ENCODE data around the gene C5orf47.
A peak's percentile ranks its signal among the peaks of the same experiment; 100 is the strongest.

C5orf47 gene

GRCh38 chr5:173988554-173989431 lies at the start of gene C5orf47:
C5orf47 (plus strand) TSS chr5:173989170; CDS start chr5:173989264, 94 bp downstream.
- DNase-seq (ENCODE audit: low read depth, low spot score), result no peak

GRCh38 chr5:173940269-173940668 lies 48.7 kb upstream of the C5orf47 start:
- DNase-seq (ENCODE audit: low read depth, low spot score), result no peak

- DNase-seq (ENCODE audit: low read depth, low spot score), result no peak
These were observed 47.9 kb upstream of the C5orf47 start for GRCh38 chr5:173941102-173941501.

- DNase-seq (ENCODE audit: low read depth, low spot score), result peak; percentile 6
These were observed 47.1 kb upstream of the C5orf47 start for GRCh38 chr5:173941758-173942401.

GRCh38 chr5:173944511-173944910 lies 44.5 kb upstream of the C5orf47 start:
- no peak for DNase-seq (ENCODE audit: low read depth, low spot score)

- no peak for DNase-seq (ENCODE audit: low read depth, low spot score)
These were observed 43.8 kb upstream of the C5orf47 start for GRCh38 chr5:173945160-173945559.

GRCh38 chr5:173946323-173946722 lies 42.6 kb upstream of the C5orf47 start:
- no peak for DNase-seq (ENCODE audit: low read depth, low spot score)

- DNase-seq (ENCODE audit: low read depth, low spot score), result no peak
These were observed 38.1 kb upstream of the C5orf47 start for GRCh38 chr5:173950829-173951228.

GRCh38 chr5:173953528-173954090 lies 35.4 kb upstream of the C5orf47 start:
- DNase-seq (ENCODE audit: low read depth, low spot score), result no peak

GRCh38 chr5:173954671-173955521 lies 34.1 kb upstream of the C5orf47 start:
- no peak for DNase-seq (ENCODE audit: low read depth, low spot score)

GRCh38 chr5:173960986-173961385 lies 28.0 kb upstream of the C5orf47 start:
- DNase-seq (ENCODE audit: low read depth, low spot score), result no peak

- no peak for DNase-seq (ENCODE audit: low read depth, low spot score)
These were observed 27.6 kb upstream of the C5orf47 start for GRCh38 chr5:173961418-173961817.

- no peak for DNase-seq (ENCODE audit: low read depth, low spot score)
These were observed 26.5 kb upstream of the C5orf47 start for GRCh38 chr5:173962436-173962972.

- DNase-seq (ENCODE audit: low read depth, low spot score), result no peak
These were observed 25.7 kb upstream of the C5orf47 start for GRCh38 chr5:173963182-173963838.

GRCh38 chr5:173963867-173964441 lies 25.0 kb upstream of the C5orf47 start:
- peak; percentile 67 for DNase-seq (ENCODE audit: low read depth, low spot score)

- DNase-seq (ENCODE audit: low read depth, low spot score), result no peak
These were observed 24.5 kb upstream of the C5orf47 start for GRCh38 chr5:173964506-173964905.

GRCh38 chr5:173967241-173967640 lies 21.7 kb upstream of the C5orf47 start:
- DNase-seq (ENCODE audit: low read depth, low spot score), result no peak

- peak; percentile 30 for DNase-seq (ENCODE audit: low read depth, low spot score)
These were observed 20.7 kb upstream of the C5orf47 start for GRCh38 chr5:173968154-173968797.

- DNase-seq (ENCODE audit: low read depth, low spot score), result peak; percentile 61
These were observed 19.6 kb upstream of the C5orf47 start for GRCh38 chr5:173969167-173970049.

All from ELF-1 (cell line).